ENCODE data around the gene SLC8A1.

Gene SLC8A1

DNA sequence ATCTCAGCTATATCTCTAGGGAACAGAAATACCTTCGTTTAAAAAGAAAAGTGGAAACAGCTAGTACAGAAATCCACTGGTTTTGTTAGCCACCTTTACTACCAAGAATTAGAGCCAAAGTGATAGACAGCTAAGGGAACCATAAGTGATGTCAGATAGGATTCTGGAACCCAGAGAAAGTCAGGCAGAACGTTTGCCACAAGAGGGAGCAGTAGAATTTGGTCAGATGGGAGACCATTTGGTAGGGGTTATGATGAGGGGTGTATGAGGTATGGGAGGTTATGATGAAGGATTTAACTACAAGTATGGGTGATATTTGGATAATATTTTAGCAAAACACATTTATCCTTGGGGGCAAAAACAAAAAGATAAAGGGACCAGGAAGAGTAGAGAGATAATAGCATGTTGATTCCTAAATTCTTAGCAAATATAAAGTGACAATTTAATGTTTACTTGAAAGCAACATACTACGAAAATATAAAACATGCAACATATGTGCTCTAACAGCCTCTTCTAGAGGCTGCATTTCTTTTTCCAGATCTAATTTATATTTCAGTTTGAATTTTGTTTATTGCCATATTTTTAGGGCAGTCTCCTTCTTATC lies 3.3 kb downstream of the SLC8A1 start:
- DNase-seq (ENCODE audit: low read depth in 1 of 2, low spot score in 1 of 2): peak in 1 of 2 experiments; percentile 47
- TF ChIP-seq, protein P1, sequence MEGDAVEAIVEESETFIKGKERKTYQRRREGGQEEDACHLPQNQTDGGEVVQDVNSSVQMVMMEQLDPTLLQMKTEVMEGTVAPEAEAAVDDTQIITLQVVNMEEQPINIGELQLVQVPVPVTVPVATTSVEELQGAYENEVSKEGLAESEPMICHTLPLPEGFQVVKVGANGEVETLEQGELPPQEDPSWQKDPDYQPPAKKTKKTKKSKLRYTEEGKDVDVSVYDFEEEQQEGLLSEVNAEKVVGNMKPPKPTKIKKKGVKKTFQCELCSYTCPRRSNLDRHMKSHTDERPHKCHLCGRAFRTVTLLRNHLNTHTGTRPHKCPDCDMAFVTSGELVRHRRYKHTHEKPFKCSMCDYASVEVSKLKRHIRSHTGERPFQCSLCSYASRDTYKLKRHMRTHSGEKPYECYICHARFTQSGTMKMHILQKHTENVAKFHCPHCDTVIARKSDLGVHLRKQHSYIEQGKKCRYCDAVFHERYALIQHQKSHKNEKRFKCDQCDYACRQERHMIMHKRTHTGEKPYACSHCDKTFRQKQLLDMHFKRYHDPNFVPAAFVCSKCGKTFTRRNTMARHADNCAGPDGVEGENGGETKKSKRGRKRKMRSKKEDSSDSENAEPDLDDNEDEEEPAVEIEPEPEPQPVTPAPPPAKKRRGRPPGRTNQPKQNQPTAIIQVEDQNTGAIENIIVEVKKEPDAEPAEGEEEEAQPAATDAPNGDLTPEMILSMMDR (IDR thresholded peaks at IDR 0.05; ENCODE audit: insufficient read depth, low read length): peak; percentile 68
- TF ChIP-seq SPI1 (IDR thresholded peaks at IDR 0.05; ENCODE audit: borderline replicate concordance, low read depth): no peak
- Histone ChIP-seq H3K4me3 (replicated peaks; ENCODE audit: insufficient read depth, low read length) (no peak overlapping the region), H3K27me3 (ENCODE audit: insufficient read depth, poor library complexity, severe bottlenecking) (no peaks in the 10 kb centered on the region), H3K27ac (replicated peaks) (no peak overlapping the region)

DNA sequence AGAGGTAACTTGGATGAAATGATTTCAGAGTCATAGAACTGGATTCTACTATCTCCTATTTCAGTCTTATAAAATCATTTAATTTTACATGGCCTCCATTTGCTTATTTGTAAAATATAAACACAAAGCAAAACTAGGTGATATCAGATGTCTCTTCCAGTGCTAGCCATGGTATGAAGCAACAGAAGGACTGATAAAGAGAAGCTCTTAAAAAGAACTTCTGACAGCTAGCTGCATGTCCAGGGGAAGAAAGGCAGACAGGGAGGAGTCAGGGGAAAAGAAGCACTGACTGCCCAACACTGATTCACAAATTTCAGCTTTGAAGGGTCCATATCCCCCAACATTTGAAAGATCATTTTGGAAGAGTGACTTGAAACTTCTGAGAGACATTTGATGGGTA lies 6.4 kb downstream of the SLC8A1 start:
- no peak overlapping the region for H3K27ac ChIP-seq (replicated peaks)
- H3K27me3 ChIP-seq (ENCODE audit: insufficient read depth, poor library complexity, severe bottlenecking): no peaks in the 10 kb centered on the region
- TF ChIP-seq, protein P1 (IDR thresholded peaks at IDR 0.05; ENCODE audit: insufficient read depth, low read length): no peak
- TF ChIP-seq REST (IDR thresholded peaks at IDR 0.05; ENCODE audit: insufficient replicate concordance, low read depth): no peak
- no peak for TF ChIP-seq POLR2AphosphoS5 (IDR thresholded peaks at IDR 0.05; ENCODE audit: low read depth)
- no peak for TF ChIP-seq GABPA (IDR thresholded peaks at IDR 0.05; ENCODE audit: low read depth)
- TF ChIP-seq SPI1 (IDR thresholded peaks at IDR 0.05; ENCODE audit: borderline replicate concordance, low read depth): no peak
- H3K4me3 ChIP-seq (replicated peaks; ENCODE audit: insufficient read depth, low read length): no peak overlapping the region
- DNase-seq (ENCODE audit: low read depth in 1 of 2, low spot score in 1 of 2): no peak

GRCh38 chr2:40440835-40441234 lies 11.1 kb downstream of the SLC8A1 start:
- TF ChIP-seq POLR2AphosphoS5 (IDR thresholded peaks at IDR 0.05; ENCODE audit: low read depth) (no peak), SPI1 (IDR thresholded peaks at IDR 0.05; ENCODE audit: borderline replicate concordance, low read depth) (peak; percentile 97)
- Histone ChIP-seq H3K27me3 (ENCODE audit: insufficient read depth, poor library complexity, severe bottlenecking) (no peaks in the 10 kb centered on the region), H3K27ac (replicated peaks) (no peak overlapping the region), H3K4me3 (replicated peaks; ENCODE audit: insufficient read depth, low read length) (no peak overlapping the region)
- peak in 1 of 2 experiments; percentile 39 for DNase-seq (ENCODE audit: low read depth in 1 of 2, low spot score in 1 of 2)

DNA sequence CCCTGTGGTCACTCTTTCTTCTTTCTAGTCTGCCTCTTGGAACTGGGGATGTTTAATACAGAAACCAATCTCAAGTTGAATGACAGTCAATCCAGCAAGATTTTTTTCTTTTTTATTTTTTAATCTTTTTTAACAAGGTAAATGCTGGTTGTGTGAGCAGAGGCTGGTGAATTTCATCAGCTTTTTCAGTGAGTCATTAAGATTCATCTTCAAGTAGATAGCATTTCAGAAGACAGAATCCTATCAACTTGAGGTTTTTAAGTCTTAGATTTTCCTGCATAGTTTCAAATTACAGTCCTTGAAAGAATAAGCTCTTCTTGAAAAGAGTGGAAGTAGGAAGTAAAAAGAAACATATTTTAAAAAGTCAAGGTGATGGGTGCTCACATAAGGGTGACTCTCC lies 12.4 kb downstream of the SLC8A1 start:
- Histone ChIP-seq H3K4me3 (replicated peaks; ENCODE audit: insufficient read depth, low read length) (no peak overlapping the region), H3K27ac (replicated peaks) (no peak overlapping the region), H3K27me3 (ENCODE audit: insufficient read depth, poor library complexity, severe bottlenecking) (no peaks in the 10 kb centered on the region)
- TF ChIP-seq REST (IDR thresholded peaks at IDR 0.05; ENCODE audit: insufficient replicate concordance, low read depth) (no peak), POLR2AphosphoS5 (IDR thresholded peaks at IDR 0.05; ENCODE audit: low read depth) (no peak)
- no peak for DNase-seq (ENCODE audit: low read depth in 1 of 2, low spot score in 1 of 2)

DNA sequence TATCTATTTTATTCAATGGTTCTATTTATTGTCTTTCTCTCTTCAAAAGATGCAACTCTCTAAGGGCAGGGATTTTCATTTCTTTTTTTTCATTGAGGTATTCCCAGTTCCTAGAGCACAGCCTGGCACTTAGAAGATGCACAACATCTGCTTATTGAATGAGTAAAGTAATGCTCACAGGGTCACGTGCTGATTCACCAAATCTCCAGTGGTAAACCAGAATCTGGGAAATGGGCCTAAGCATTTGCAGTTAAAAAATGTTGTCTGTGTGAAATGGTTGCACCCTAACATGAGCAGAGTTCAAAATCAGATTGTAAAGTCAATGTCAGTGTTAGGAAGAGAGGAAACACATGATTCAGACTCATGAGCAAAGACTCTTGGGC lies 15.8 kb downstream of the SLC8A1 start:
- TF ChIP-seq GABPA (IDR thresholded peaks at IDR 0.05; ENCODE audit: low read depth) (no peak), POLR2AphosphoS5 (IDR thresholded peaks at IDR 0.05; ENCODE audit: low read depth) (no peak), REST (IDR thresholded peaks at IDR 0.05; ENCODE audit: insufficient replicate concordance, low read depth) (no peak), SPI1 (IDR thresholded peaks at IDR 0.05; ENCODE audit: borderline replicate concordance, low read depth) (no peak)
- TF ChIP-seq, protein P1 (IDR thresholded peaks at IDR 0.05; ENCODE audit: insufficient read depth, low read length): no peak
- Histone ChIP-seq H3K4me3 (replicated peaks; ENCODE audit: insufficient read depth, low read length) (no peak overlapping the region), H3K27ac (replicated peaks) (peak overlapping the region; percentile 35; the same call in 1 of the 2 replicates), H3K27me3 (ENCODE audit: insufficient read depth, poor library complexity, severe bottlenecking) (no peaks in the 10 kb centered on the region)
- no peak for DNase-seq (ENCODE audit: low read depth in 1 of 2, low spot score in 1 of 2)

All from HL-60 (cell line).